A549 (cell line): Measurements from ENCODE around the gene CASP10.
"Not testable (repeated sequence)": the region's sequence is repeated elsewhere in the genome, so short reads cannot be mapped to it uniquely, and the experiment has no call there.

Experiments used
- CTCF ChIP-seq: fragments of >200 bp; sonication (Bioruptor Twin); formaldehyde crosslinking; IDR thresholded peaks from 3 replicates; pipeline ENCODE4 v1.5.1; 2016
- HOXA7 ChIP-seq: fragments of 250-450 bp; sonication (Bioruptor Pico); IDR thresholded peaks from 2 replicates; pipeline ENCODE4 v1.5.0; 2020; ENCODE audit warnings: mild to moderate bottlenecking, moderate library complexity
- MAX ChIP-seq: IDR thresholded peaks from 2 replicates; pipeline ENCODE4 v1.6.1; 2012
- MYC ChIP-seq: IDR thresholded peaks from 2 replicates; pipeline ENCODE4 v1.6.1; 2012; ENCODE audit warnings: mild to moderate bottlenecking, inconsistent platforms, low read length, improper control_type of control experiment, borderline replicate concordance
- POLR2A ChIP-seq: IDR thresholded peaks from 2 replicates; pipeline ENCODE4 v1.6.1; 2012; ENCODE audit warnings: mild to moderate bottlenecking, low read length
- REST ChIP-seq: fragments of 200-600 bp; sonication (generic); IDR thresholded peaks from 2 replicates; pipeline ENCODE4 v1.6.1; 2016; ENCODE audit warnings: antibody characterized with exemption, mild to moderate bottlenecking, moderate library complexity
- SMC3 ChIP-seq: fragments of >200 bp; sonication (Bioruptor Twin); formaldehyde crosslinking; IDR thresholded peaks from 3 replicates; pipeline ENCODE4 v1.6.1; 2018; ENCODE audit warnings: inconsistent platforms

- TF ChIP-seq POLR2A; MAX; CTCF; HOXA7 (CRISPR knock-in tag); SMC3; MYC; REST: not testable (repeated sequence)
Observed at GRCh38 chr2:201239167-201239935, 56.4 kb downstream of the CASP10 start.
